ENCODE data around the gene TCP1.
"Not testable (repeated sequence)": the region's sequence is repeated elsewhere in the genome, so short reads cannot be mapped to it uniquely, and the experiment has no call there.

Gene TCP1

GRCh38 chr6:159826968-159827647 lies 37.7 kb upstream of the TCP1 start:
- H3K9ac ChIP-seq (ENCODE audit: low read depth, low read length): no peak overlapping the region
- H3K4me1 ChIP-seq (ENCODE audit: control insufficient read depth, insufficient read depth, low read length): peaks cover 18% of the 10 kb centered on the region
- no peaks in the 10 kb centered on the region for H3K27me3 ChIP-seq (ENCODE audit: control insufficient read depth, insufficient read depth, low read length)
- H3K9me3 ChIP-seq (ENCODE audit: control insufficient read depth, insufficient read depth, low read length): no peaks in the 10 kb centered on the region
- H3K4me3 ChIP-seq (ENCODE audit: low read depth, low read length): no peak overlapping the region
- H3K36me3 ChIP-seq (ENCODE audit: control insufficient read depth, insufficient read depth, low read length): no peaks in the 10 kb centered on the region

- Histone ChIP-seq H3K4me3 (ENCODE audit: low read depth, low read length) (no peak overlapping the region), H3K9me3 (ENCODE audit: control insufficient read depth, insufficient read depth, low read length) (no peaks in the 10 kb centered on the region)
Observed at GRCh38 chr6:159826004-159826403, 36.6 kb upstream of the TCP1 start.

GRCh38 chr6:159824690-159825089 lies 35.3 kb upstream of the TCP1 start:
- not testable (repeated sequence) for H3K4me3 ChIP-seq (ENCODE audit: low read depth, low read length); H3K36me3 ChIP-seq (ENCODE audit: control insufficient read depth, insufficient read depth, low read length); H3K4me1 ChIP-seq (ENCODE audit: control insufficient read depth, insufficient read depth, low read length); H3K9me3 ChIP-seq (ENCODE audit: control insufficient read depth, insufficient read depth, low read length); H3K9ac ChIP-seq (ENCODE audit: low read depth, low read length); H3K27me3 ChIP-seq (ENCODE audit: control insufficient read depth, insufficient read depth, low read length)

More at GRCh38 chr6:159826004-159826403, 36.6 kb upstream of the TCP1 start:
- no peaks in the 10 kb centered on the region for H3K36me3 ChIP-seq (ENCODE audit: control insufficient read depth, insufficient read depth, low read length)
- no peaks in the 10 kb centered on the region for H3K27me3 ChIP-seq (ENCODE audit: control insufficient read depth, insufficient read depth, low read length)
- no peak overlapping the region for H3K9ac ChIP-seq (ENCODE audit: low read depth, low read length)
- peaks cover 15% of the 10 kb centered on the region for H3K4me1 ChIP-seq (ENCODE audit: control insufficient read depth, insufficient read depth, low read length)

- Histone ChIP-seq H3K4me1 (ENCODE audit: control insufficient read depth, insufficient read depth, low read length) (peaks cover 4% of the 10 kb centered on the region), H3K36me3 (ENCODE audit: control insufficient read depth, insufficient read depth, low read length) (no peaks in the 10 kb centered on the region), H3K27me3 (ENCODE audit: control insufficient read depth, insufficient read depth, low read length) (no peaks in the 10 kb centered on the region), H3K9me3 (ENCODE audit: control insufficient read depth, insufficient read depth, low read length) (no peaks in the 10 kb centered on the region), H3K9ac (ENCODE audit: low read depth, low read length) (no peak overlapping the region), H3K4me3 (ENCODE audit: low read depth, low read length) (no peak overlapping the region)
Observed at GRCh38 chr6:159823953-159824352, 34.6 kb upstream of the TCP1 start.

- Histone ChIP-seq H3K27me3 (ENCODE audit: control insufficient read depth, insufficient read depth, low read length) (no peaks in the 10 kb centered on the region), H3K4me1 (ENCODE audit: control insufficient read depth, insufficient read depth, low read length) (peaks cover 4% of the 10 kb centered on the region), H3K36me3 (ENCODE audit: control insufficient read depth, insufficient read depth, low read length) (no peaks in the 10 kb centered on the region), H3K9me3 (ENCODE audit: control insufficient read depth, insufficient read depth, low read length) (no peaks in the 10 kb centered on the region), H3K4me3 (ENCODE audit: low read depth, low read length) (no peak overlapping the region), H3K9ac (ENCODE audit: low read depth, low read length) (no peak overlapping the region)
Observed at GRCh38 chr6:159821726-159822125, 32.3 kb upstream of the TCP1 start.

- no peaks in the 10 kb centered on the region for H3K36me3 ChIP-seq (ENCODE audit: control insufficient read depth, insufficient read depth, low read length)
- H3K4me1 ChIP-seq (ENCODE audit: control insufficient read depth, insufficient read depth, low read length): peaks cover 6% of the 10 kb centered on the region
- no peak overlapping the region for H3K9ac ChIP-seq (ENCODE audit: low read depth, low read length)
- H3K27me3 ChIP-seq (ENCODE audit: control insufficient read depth, insufficient read depth, low read length): no peaks in the 10 kb centered on the region
- no peak overlapping the region for H3K4me3 ChIP-seq (ENCODE audit: low read depth, low read length)
- H3K9me3 ChIP-seq (ENCODE audit: control insufficient read depth, insufficient read depth, low read length): no peaks in the 10 kb centered on the region
Observed at GRCh38 chr6:159821122-159821521, 31.7 kb upstream of the TCP1 start.

- Histone ChIP-seq H3K27me3 (ENCODE audit: control insufficient read depth, insufficient read depth, low read length) (no peaks in the 10 kb centered on the region), H3K36me3 (ENCODE audit: control insufficient read depth, insufficient read depth, low read length) (no peaks in the 10 kb centered on the region), H3K4me1 (ENCODE audit: control insufficient read depth, insufficient read depth, low read length) (peaks cover 6% of the 10 kb centered on the region), H3K9ac (ENCODE audit: low read depth, low read length) (no peak overlapping the region), H3K4me3 (ENCODE audit: low read depth, low read length) (no peak overlapping the region), H3K9me3 (ENCODE audit: control insufficient read depth, insufficient read depth, low read length) (no peaks in the 10 kb centered on the region)
Observed at GRCh38 chr6:159819932-159820640, 30.7 kb upstream of the TCP1 start.

- Histone ChIP-seq H3K4me1 (ENCODE audit: control insufficient read depth, insufficient read depth, low read length) (peaks cover 6% of the 10 kb centered on the region), H3K4me3 (ENCODE audit: low read depth, low read length) (no peak overlapping the region), H3K9ac (ENCODE audit: low read depth, low read length) (no peak overlapping the region), H3K9me3 (ENCODE audit: control insufficient read depth, insufficient read depth, low read length) (no peaks in the 10 kb centered on the region), H3K27me3 (ENCODE audit: control insufficient read depth, insufficient read depth, low read length) (no peaks in the 10 kb centered on the region), H3K36me3 (ENCODE audit: control insufficient read depth, insufficient read depth, low read length) (no peaks in the 10 kb centered on the region)
Observed at GRCh38 chr6:159819098-159819497, 29.7 kb upstream of the TCP1 start.

GRCh38 chr6:159817951-159818739 lies 28.7 kb upstream of the TCP1 start:
- Histone ChIP-seq H3K36me3 (ENCODE audit: control insufficient read depth, insufficient read depth, low read length) (no peaks in the 10 kb centered on the region), H3K4me3 (ENCODE audit: low read depth, low read length) (no peak overlapping the region), H3K9me3 (ENCODE audit: control insufficient read depth, insufficient read depth, low read length) (no peaks in the 10 kb centered on the region), H3K27me3 (ENCODE audit: control insufficient read depth, insufficient read depth, low read length) (no peaks in the 10 kb centered on the region), H3K9ac (ENCODE audit: low read depth, low read length) (no peak overlapping the region), H3K4me1 (ENCODE audit: control insufficient read depth, insufficient read depth, low read length) (peaks cover 6% of the 10 kb centered on the region)

- H3K4me3 ChIP-seq (ENCODE audit: low read depth, low read length); H3K36me3 ChIP-seq (ENCODE audit: control insufficient read depth, insufficient read depth, low read length); H3K4me1 ChIP-seq (ENCODE audit: control insufficient read depth, insufficient read depth, low read length); H3K9ac ChIP-seq (ENCODE audit: low read depth, low read length); H3K9me3 ChIP-seq (ENCODE audit: control insufficient read depth, insufficient read depth, low read length); H3K27me3 ChIP-seq (ENCODE audit: control insufficient read depth, insufficient read depth, low read length): not testable (repeated sequence)
Observed at GRCh38 chr6:159816775-159817174, 27.4 kb upstream of the TCP1 start.

GRCh38 chr6:159815410-159815809 lies 26.0 kb upstream of the TCP1 start:
- H3K4me3 ChIP-seq (ENCODE audit: low read depth, low read length): no peak overlapping the region
- no peak overlapping the region for H3K9ac ChIP-seq (ENCODE audit: low read depth, low read length)
- no peaks in the 10 kb centered on the region for H3K9me3 ChIP-seq (ENCODE audit: control insufficient read depth, insufficient read depth, low read length)
- no peaks in the 10 kb centered on the region for H3K36me3 ChIP-seq (ENCODE audit: control insufficient read depth, insufficient read depth, low read length)
- no peaks in the 10 kb centered on the region for H3K27me3 ChIP-seq (ENCODE audit: control insufficient read depth, insufficient read depth, low read length)
- peaks cover 6% of the 10 kb centered on the region for H3K4me1 ChIP-seq (ENCODE audit: control insufficient read depth, insufficient read depth, low read length)

- H3K4me3 ChIP-seq (ENCODE audit: low read depth, low read length): no peak overlapping the region
- no peaks in the 10 kb centered on the region for H3K9me3 ChIP-seq (ENCODE audit: control insufficient read depth, insufficient read depth, low read length)
- H3K9ac ChIP-seq (ENCODE audit: low read depth, low read length): no peak overlapping the region
- H3K36me3 ChIP-seq (ENCODE audit: control insufficient read depth, insufficient read depth, low read length): no peaks in the 10 kb centered on the region
- peaks cover 4% of the 10 kb centered on the region for H3K4me1 ChIP-seq (ENCODE audit: control insufficient read depth, insufficient read depth, low read length)
- H3K27me3 ChIP-seq (ENCODE audit: control insufficient read depth, insufficient read depth, low read length): no peaks in the 10 kb centered on the region
Observed at GRCh38 chr6:159813781-159814180, 24.4 kb upstream of the TCP1 start.

Measured in iPS-15b (cell line).